K562 (cell line): Measurements from ENCODE around the gene SMIM22. TPM values are rescaled to one million over a fixed set of nuclear protein-coding genes. Genes with fewer than 3 reads are reported as not detected.
A peak's percentile ranks its signal among the peaks of the same experiment; 100 is the strongest.

Experiments used
- ARNT ChIP-seq, 2 experiments: fragments of 450-650 bp; IDR thresholded peaks; 2 replicates each; pipeline ENCODE4 v1.6.1; 2016; ENCODE audit warnings: mild to moderate bottlenecking in 1 of 2
- GATAD2B ChIP-seq: fragments of 450-650 bp; IDR thresholded peaks from 2 replicates; pipeline ENCODE4 v1.6.1; 2017; ENCODE audit warnings: mild to moderate bottlenecking, borderline replicate concordance
- HCFC1 ChIP-seq: IDR thresholded peaks from 2 replicates; pipeline ENCODE4 v1.6.1; 2012; ENCODE audit warnings: low read depth, low read length, improper control_type of control experiment
- L3MBTL2 ChIP-seq: fragments of 450-650 bp; IDR thresholded peaks from 2 replicates; pipeline ENCODE4 v1.6.1; 2016; ENCODE audit warnings: mild to moderate bottlenecking, moderate library complexity
- MAFG ChIP-seq: fragments of 450-650 bp; conservative IDR thresholded peaks from 2 replicates; pipeline ENCODE4 v1.6.1; 2016; ENCODE audit warnings: missing genetic modification characterization, missing compliant biosample characterization
- MGA ChIP-seq: fragments of 450-650 bp; IDR thresholded peaks from 2 replicates; pipeline ENCODE4 v1.6.1; 2016; ENCODE audit warnings: mild to moderate bottlenecking, moderate library complexity
- SMARCE1 ChIP-seq: fragments of 450-650 bp; IDR thresholded peaks from 2 replicates; pipeline ENCODE4 v1.7.1; 2016; ENCODE audit warnings: mild to moderate bottlenecking
- SPI1 ChIP-seq: IDR thresholded peaks from 2 replicates; pipeline ENCODE4 v1.6.1; 2011; ENCODE audit warnings: low read depth, low read length, control low read depth, borderline replicate concordance
- SREBF1 ChIP-seq: fragments of 150-350 bp; IDR thresholded peaks from 2 replicates; pipeline ENCODE4 v1.6.1; 2014; ENCODE audit warnings: antibody characterized with exemption, low read depth, low read length, borderline replicate concordance
- ZNF354B ChIP-seq: fragments of 250-450 bp; sonication (Bioruptor Pico); IDR thresholded peaks from 2 replicates; pipeline ENCODE4 v1.4.0; 2020
- polyA plus RNA-seq, 8 experiments: library from polyadenylated mRNA; depleted of rRNA in 4 of 8; stranded (reverse) in 5 of 8; unstranded in 3 of 8; fragments of >200 nt; fragmentation: Nextera tagmentation in 2 of 8; fragmentation: Illumina TruSeq in 1 of 8; extraction: Ambion mirVana in 2 of 8; extraction: Trizol in 1 of 8; gene quantifications; 2 replicates each; pipeline versions ENCODE4 v1.2.1 to v1.2.3, GENCODE V29; 2011 to 2014; ENCODE audit warnings: inconsistent platforms in 1 of 8, missing spikeins in 1 of 8
- total RNA-seq, 7 experiments: library from RNA; depleted of rRNA in 6 of 7; stranded (reverse); fragments of >200 nt in 6 of 7; fragmentation: Illumina TruSeq in 2 of 7; extraction: Trizol in 2 of 7; gene quantifications; 2 replicates each; pipeline versions ENCODE4 v1.2.1 to v1.2.3, GENCODE V29; 2011 to 2021; ENCODE audit warnings: low replicate concordance in 1 of 7
- TF ChIP-seq, protein P1 (sequence below): fragments of 250-450 bp; sonication (Bioruptor Pico); IDR thresholded peaks from 2 replicates; pipeline ENCODE4 v1.5.0; 2020; ENCODE audit warnings: mild to moderate bottlenecking, borderline replicate concordance
- TF ChIP-seq, protein P2 (sequence below): sonication (generic); formaldehyde crosslinking; IDR thresholded peaks from 2 replicates; pipeline ENCODE4 v1.8.0; 2022; ENCODE audit warnings: missing genetic modification reagents, mild to moderate bottlenecking, moderate library complexity, borderline replicate concordance
- TF ChIP-seq, protein P3 (sequence below): sonication (generic); IDR thresholded peaks from 2 replicates; pipeline ENCODE4 v1.6.1; 2016

The SMIM22 gene
- total and polyA plus RNA-seq, 9 of the 15 experiments (the other 6 are each of a cell fraction or from before 2014, with no cell fraction given), result not detected

- TF ChIP-seq, protein P1, sequence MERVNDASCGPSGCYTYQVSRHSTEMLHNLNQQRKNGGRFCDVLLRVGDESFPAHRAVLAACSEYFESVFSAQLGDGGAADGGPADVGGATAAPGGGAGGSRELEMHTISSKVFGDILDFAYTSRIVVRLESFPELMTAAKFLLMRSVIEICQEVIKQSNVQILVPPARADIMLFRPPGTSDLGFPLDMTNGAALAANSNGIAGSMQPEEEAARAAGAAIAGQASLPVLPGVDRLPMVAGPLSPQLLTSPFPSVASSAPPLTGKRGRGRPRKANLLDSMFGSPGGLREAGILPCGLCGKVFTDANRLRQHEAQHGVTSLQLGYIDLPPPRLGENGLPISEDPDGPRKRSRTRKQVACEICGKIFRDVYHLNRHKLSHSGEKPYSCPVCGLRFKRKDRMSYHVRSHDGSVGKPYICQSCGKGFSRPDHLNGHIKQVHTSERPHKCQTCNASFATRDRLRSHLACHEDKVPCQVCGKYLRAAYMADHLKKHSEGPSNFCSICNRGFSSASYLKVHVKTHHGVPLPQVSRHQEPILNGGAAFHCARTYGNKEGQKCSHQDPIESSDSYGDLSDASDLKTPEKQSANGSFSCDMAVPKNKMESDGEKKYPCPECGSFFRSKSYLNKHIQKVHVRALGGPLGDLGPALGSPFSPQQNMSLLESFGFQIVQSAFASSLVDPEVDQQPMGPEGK (CRISPR knock-in tag), result no peak
- TF ChIP-seq ARNT (IDR thresholded peaks at IDR 0.05) (no peak), SMARCE1 (no peak), SREBF1 (no peak), MGA (peak; percentile 44), HCFC1 (no peak), GATAD2B (no peak), MAFG (tag) (no peak), ZNF354B (no peak), SPI1 (no peak), L3MBTL2 (peak; percentile 53; the same call in 1 of the 2 replicates)
- TF ChIP-seq, protein P2, sequence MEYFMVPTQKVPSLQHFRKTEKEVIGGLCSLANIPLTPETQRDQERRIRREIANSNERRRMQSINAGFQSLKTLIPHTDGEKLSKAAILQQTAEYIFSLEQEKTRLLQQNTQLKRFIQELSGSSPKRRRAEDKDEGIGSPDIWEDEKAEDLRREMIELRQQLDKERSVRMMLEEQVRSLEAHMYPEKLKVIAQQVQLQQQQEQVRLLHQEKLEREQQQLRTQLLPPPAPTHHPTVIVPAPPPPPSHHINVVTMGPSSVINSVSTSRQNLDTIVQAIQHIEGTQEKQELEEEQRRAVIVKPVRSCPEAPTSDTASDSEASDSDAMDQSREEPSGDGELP (CRISPR knock-in tag), result peak; percentile 24; the same call in 1 of the 2 replicates
- TF ChIP-seq, protein P3, sequence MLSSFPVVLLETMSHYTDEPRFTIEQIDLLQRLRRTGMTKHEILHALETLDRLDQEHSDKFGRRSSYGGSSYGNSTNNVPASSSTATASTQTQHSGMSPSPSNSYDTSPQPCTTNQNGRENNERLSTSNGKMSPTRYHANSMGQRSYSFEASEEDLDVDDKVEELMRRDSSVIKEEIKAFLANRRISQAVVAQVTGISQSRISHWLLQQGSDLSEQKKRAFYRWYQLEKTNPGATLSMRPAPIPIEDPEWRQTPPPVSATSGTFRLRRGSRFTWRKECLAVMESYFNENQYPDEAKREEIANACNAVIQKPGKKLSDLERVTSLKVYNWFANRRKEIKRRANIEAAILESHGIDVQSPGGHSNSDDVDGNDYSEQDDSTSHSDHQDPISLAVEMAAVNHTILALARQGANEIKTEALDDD, result 0 out of 2 replicates have a peak, but pooled peaks have one; percentile 7
These were observed 6.7 kb upstream of the SMIM22 start (continued) for GRCh38 chr16:4788489-4788889.
